Skeletal muscle satellite cell (primary cell): ENCODE results near the gene NTSR1.

Experiments
- H3K27me3 ChIP-seq: 2 replicates; pipeline ENCODE4 v1.7.0; 2013; ENCODE audit warnings: low read length; ENCODE audit not compliant: control insufficient read depth, insufficient read depth
- H3K36me3 ChIP-seq: 2 replicates; pipeline ENCODE4 v1.7.0; 2013; ENCODE audit warnings: mild to moderate bottlenecking, control low read depth, low read length; ENCODE audit not compliant: insufficient read depth
- H3K4me1 ChIP-seq: 2 replicates; pipeline ENCODE4 v1.7.0; 2013; ENCODE audit warnings: low read length; ENCODE audit not compliant: control insufficient read depth, insufficient read depth
- H3K4me2 ChIP-seq: 2 replicates; pipeline ENCODE4 v1.7.0; 2013; ENCODE audit warnings: mild to moderate bottlenecking, low read length
- H3K4me3 ChIP-seq: 2 replicates; pipeline ENCODE4 v1.7.0; 2013; ENCODE audit warnings: low read length
- H3K9ac ChIP-seq: 2 replicates; pipeline ENCODE4 v1.7.0; 2013; ENCODE audit warnings: mild to moderate bottlenecking, low read depth, low read length, moderate library complexity
- H3K9me3 ChIP-seq: replicated peaks from 2 replicates; pipeline ENCODE4 v1.7.0; 2013; ENCODE audit warnings: mild to moderate bottlenecking, control low read depth, low read length

NTSR1 gene

GRCh38 chr20:62793757-62794006 lies 85.0 kb downstream of the NTSR1 start:
- peaks cover 12% of the 10 kb centered on the region for H3K27me3 ChIP-seq
- peak overlapping the region; percentile 90 for H3K4me2 ChIP-seq
- H3K4me3 ChIP-seq: peak overlapping the region; percentile 66
- H3K4me1 ChIP-seq: peaks cover 25% of the 10 kb centered on the region
- peak overlapping the region; percentile 53 for H3K9ac ChIP-seq
- H3K36me3 ChIP-seq: peaks cover 11% of the 10 kb centered on the region
- H3K9me3 ChIP-seq: no peaks in the 10 kb centered on the region

- Histone ChIP-seq H3K4me3 (peak overlapping the region; percentile 92), H3K9ac (peak overlapping the region; percentile 71), H3K4me1 (peaks cover 25% of the 10 kb centered on the region), H3K36me3 (peaks cover 16% of the 10 kb centered on the region), H3K27me3 (peaks cover 7% of the 10 kb centered on the region), H3K9me3 (no peaks in the 10 kb centered on the region), H3K4me2 (peak overlapping the region; percentile 100)
These were observed 85.5 kb downstream of the NTSR1 start for GRCh38 chr20:62794007-62794724.

DNA sequence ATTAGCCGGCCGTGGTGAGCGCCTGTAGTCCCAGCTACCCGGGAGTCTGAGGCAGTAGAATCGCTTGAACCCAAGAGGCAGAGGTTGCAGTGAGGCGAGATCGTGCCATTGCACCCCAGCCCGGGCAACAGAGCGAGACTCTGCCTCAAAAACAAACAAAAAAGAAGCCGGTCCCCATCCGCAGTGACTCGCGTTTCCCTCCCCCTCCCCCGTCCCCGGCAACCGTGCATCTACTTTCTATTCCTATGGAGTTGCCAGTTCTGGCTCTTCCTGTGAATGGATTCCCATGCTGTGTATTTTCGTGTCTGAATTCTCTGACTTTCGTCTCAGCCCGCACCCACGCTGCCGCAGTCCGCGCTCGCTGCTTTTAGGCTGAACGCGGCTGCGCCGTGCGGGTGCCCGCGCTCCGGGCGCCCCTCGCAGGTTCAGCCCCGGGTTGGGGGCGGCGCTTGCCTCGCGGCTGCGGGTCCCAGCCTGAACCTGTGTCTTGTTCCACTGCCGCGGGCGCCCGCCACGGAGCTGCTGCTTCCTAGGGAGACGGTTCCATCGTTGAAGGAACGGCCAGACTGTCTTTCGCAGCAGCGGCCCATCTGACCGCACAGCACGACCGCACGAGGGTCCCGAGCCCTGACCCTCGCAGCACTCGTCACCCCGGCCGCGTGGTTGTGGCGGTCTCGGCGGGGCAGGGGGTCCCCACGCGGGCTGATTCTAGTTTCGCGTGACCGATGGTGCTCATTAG lies 86.6 kb downstream of the NTSR1 start:
- Histone ChIP-seq H3K9me3 (no peaks in the 10 kb centered on the region), H3K4me2 (peak overlapping the region; percentile 100), H3K36me3 (peaks cover 24% of the 10 kb centered on the region), H3K4me3 (peak overlapping the region; percentile 92), H3K9ac (peak overlapping the region; percentile 71), H3K27me3 (peaks cover 3% of the 10 kb centered on the region), H3K4me1 (peaks cover 32% of the 10 kb centered on the region)

GRCh38 chr20:62796699-62797491 lies 88.3 kb downstream of the NTSR1 start:
- peak overlapping the region; percentile 92 for H3K4me3 ChIP-seq
- H3K27me3 ChIP-seq: no peaks in the 10 kb centered on the region
- H3K4me2 ChIP-seq: peak overlapping the region; percentile 100
- H3K36me3 ChIP-seq: peaks cover 32% of the 10 kb centered on the region
- H3K9me3 ChIP-seq: no peaks in the 10 kb centered on the region
- peaks cover 29% of the 10 kb centered on the region for H3K4me1 ChIP-seq
- peak overlapping the region; percentile 89 for H3K9ac ChIP-seq

GRCh38 chr20:62797671-62798532 lies 89.3 kb downstream of the NTSR1 start:
- Histone ChIP-seq H3K27me3 (no peaks in the 10 kb centered on the region), H3K4me3 (peak overlapping the region; percentile 68), H3K9ac (no peak overlapping the region), H3K9me3 (no peaks in the 10 kb centered on the region), H3K4me2 (peak overlapping the region; percentile 79), H3K36me3 (peaks cover 32% of the 10 kb centered on the region), H3K4me1 (peaks cover 29% of the 10 kb centered on the region)

GRCh38 chr20:62799036-62799435 lies 90.4 kb downstream of the NTSR1 start:
- Histone ChIP-seq H3K4me2 (no peak overlapping the region), H3K27me3 (no peaks in the 10 kb centered on the region), H3K9ac (no peak overlapping the region), H3K4me3 (no peak overlapping the region), H3K9me3 (no peaks in the 10 kb centered on the region), H3K36me3 (peaks cover 32% of the 10 kb centered on the region), H3K4me1 (peaks cover 22% of the 10 kb centered on the region)

DNA sequence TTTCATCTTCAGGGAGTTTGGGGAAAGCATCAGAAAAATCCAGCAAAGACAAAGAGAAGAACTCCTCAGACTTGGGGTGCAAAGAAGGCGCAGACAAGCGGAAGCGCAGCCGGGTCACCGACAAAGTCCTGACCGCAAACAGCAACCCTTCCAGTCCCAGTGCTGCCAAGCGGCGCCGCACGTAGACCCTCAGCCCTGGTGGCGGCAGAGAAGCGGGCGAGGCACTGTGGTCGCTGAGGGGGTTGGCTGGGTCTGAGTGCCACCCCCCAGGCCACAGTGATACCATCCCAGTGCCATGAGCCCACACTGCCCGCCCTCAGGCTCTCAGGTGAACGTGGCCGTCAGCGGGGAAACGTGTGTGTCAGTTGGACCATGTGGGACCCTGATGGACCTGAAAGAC lies 90.8 kb downstream of the NTSR1 start:
- H3K4me1 ChIP-seq: peaks cover 21% of the 10 kb centered on the region
- no peak overlapping the region for H3K4me3 ChIP-seq
- H3K36me3 ChIP-seq: peaks cover 32% of the 10 kb centered on the region
- no peaks in the 10 kb centered on the region for H3K27me3 ChIP-seq
- no peak overlapping the region for H3K9ac ChIP-seq
- no peak overlapping the region for H3K4me2 ChIP-seq
- H3K9me3 ChIP-seq: no peaks in the 10 kb centered on the region

- H3K36me3 ChIP-seq: peaks cover 32% of the 10 kb centered on the region
- no peak overlapping the region for H3K4me2 ChIP-seq
- no peak overlapping the region for H3K9ac ChIP-seq
- H3K27me3 ChIP-seq: no peaks in the 10 kb centered on the region
- H3K9me3 ChIP-seq: no peaks in the 10 kb centered on the region
- H3K4me1 ChIP-seq: peaks cover 17% of the 10 kb centered on the region
- no peak overlapping the region for H3K4me3 ChIP-seq
These were observed 91.2 kb downstream of the NTSR1 start for GRCh38 chr20:62799873-62800272.

DNA sequence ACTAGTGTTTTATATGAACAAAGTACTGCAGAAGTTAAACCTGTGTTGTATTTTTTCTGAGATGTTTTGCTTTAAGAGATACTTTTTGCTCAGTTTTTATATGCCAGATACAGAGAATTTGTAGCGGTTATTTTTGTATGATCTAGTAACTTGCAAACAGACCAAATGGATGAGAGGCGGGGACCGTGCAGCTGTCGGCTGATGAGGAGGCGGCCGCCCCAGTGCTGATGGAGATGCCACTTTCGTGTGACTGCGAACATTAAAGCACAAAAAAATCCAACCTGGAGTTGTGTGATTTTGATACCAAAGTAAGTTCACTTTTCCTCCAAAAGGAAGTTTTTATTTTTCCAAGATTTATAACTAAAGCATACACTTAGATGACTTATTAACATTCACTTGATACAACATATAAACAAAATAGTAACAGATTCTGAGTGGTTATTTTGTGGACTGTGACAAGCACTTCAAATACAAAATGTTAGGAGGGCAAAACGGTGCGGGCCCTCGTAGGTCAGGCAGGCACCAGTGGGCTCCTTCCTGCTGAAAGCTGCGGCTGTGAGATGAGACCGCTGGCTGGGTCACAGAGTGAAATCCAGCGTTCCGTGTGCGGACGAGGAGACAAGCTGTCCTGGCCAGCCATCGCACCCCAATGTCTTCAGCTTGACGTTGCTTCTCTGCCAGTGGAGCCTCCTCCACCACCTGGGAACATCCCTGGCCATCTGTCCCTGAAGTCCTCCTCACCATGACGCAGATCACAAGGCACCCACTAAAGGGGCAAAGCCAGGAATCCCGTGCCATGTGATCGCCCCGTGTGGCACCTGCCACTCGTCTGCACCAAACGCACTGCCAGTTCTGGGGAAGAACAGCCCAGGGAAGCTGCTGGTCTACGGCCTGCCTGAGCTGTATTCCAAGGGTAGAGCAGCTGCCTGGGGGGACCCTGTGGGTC lies 92.0 kb downstream of the NTSR1 start:
- no peak overlapping the region for H3K9ac ChIP-seq
- no peak overlapping the region for H3K4me3 ChIP-seq
- peaks cover 14% of the 10 kb centered on the region for H3K4me1 ChIP-seq
- H3K9me3 ChIP-seq: no peaks in the 10 kb centered on the region
- no peak overlapping the region for H3K4me2 ChIP-seq
- peaks cover 32% of the 10 kb centered on the region for H3K36me3 ChIP-seq
- H3K27me3 ChIP-seq: no peaks in the 10 kb centered on the region

GRCh38 chr20:62801284-62802010 lies 92.8 kb downstream of the NTSR1 start:
- no peak overlapping the region for H3K4me2 ChIP-seq
- no peak overlapping the region for H3K9ac ChIP-seq
- H3K9me3 ChIP-seq: no peaks in the 10 kb centered on the region
- H3K4me3 ChIP-seq: no peak overlapping the region
- H3K4me1 ChIP-seq: peaks cover 21% of the 10 kb centered on the region
- peaks cover 34% of the 10 kb centered on the region for H3K36me3 ChIP-seq
- H3K27me3 ChIP-seq: no peaks in the 10 kb centered on the region
